H1 (cell line): ENCODE results near the gene LYPD6B. TPM values are rescaled to one million over a fixed set of nuclear protein-coding genes. Genes with fewer than 3 reads are reported as not detected.

Experiments
- CTCF ChIA-PET: fragments of 300-600 bp; sonication (Branson Sonifier 250); formaldehyde crosslinking; loops from one replicate; lab custom pipeline; 2021; ENCODE audit not compliant: partially characterized antibody; lab: Charles Lee
- POLR2A ChIA-PET: fragments of 300-600 bp; sonication (Branson Sonifier 250); formaldehyde crosslinking; loops from one replicate; lab custom pipeline; 2021; ENCODE audit warnings: inconsistent platforms; ENCODE audit not compliant: partially characterized antibody; lab: Charles Lee
- DNase-seq, 2 experiments: peaks; one replicate each; pipeline versions ENCODE4 v3.0.0 to v3.0.0-alpha.2; 2010 to 2022; ENCODE audit warnings: low spot score in 2 of 2, low read depth in 1 of 2, mixed read lengths in 1 of 2
- FAIRE-seq: peaks from 2 replicates; lab custom pipeline; 2011; peaks lifted over from hg19 to GRCh38; lab: Jason Lieb, UNC
- H2AFZ ChIP-seq: 2 replicates; pipeline ENCODE4 v1.8.1; 2012; ENCODE audit warnings: low read length, inconsistent platforms
- H2AK5ac ChIP-seq: 2 replicates; pipeline ENCODE4 v1.6.1; 2013; ENCODE audit warnings: low read depth, low read length
- H2BK120ac ChIP-seq: replicated peaks from 2 replicates; pipeline ENCODE3; 2013; ENCODE audit warnings: low read depth, low read length, inconsistent platforms
- H2BK12ac ChIP-seq: 2 replicates; pipeline ENCODE4 v1.6.1; 2013; ENCODE audit warnings: low read depth, low read length
- H2BK15ac ChIP-seq: 2 replicates; pipeline ENCODE4 v1.6.1; 2013; ENCODE audit warnings: low read length
- H2BK20ac ChIP-seq: 2 replicates; pipeline ENCODE4 v1.6.1; 2013; ENCODE audit warnings: low read length
- H2BK5ac ChIP-seq: 2 replicates; pipeline ENCODE4 v1.6.1; 2013; ENCODE audit warnings: low read depth, low read length
- H3K14ac ChIP-seq: 2 replicates; pipeline ENCODE4 v1.6.1; 2013; ENCODE audit warnings: inconsistent platforms; ENCODE audit not compliant: insufficient read length
- H3K18ac ChIP-seq: 2 replicates; pipeline ENCODE4 v1.6.1; 2013; ENCODE audit warnings: low read length; ENCODE audit errors: extremely low read depth
- H3K23ac ChIP-seq: 2 replicates; pipeline ENCODE4 v1.6.1; 2013; ENCODE audit warnings: inconsistent platforms; ENCODE audit not compliant: insufficient read length
- H3K23me2 ChIP-seq: 2 replicates; pipeline ENCODE4 v1.6.1; 2013; ENCODE audit warnings: low read depth, low read length
- H3K27ac ChIP-seq: 2 replicates; pipeline ENCODE4 v1.6.1; 2011; ENCODE audit warnings: low read depth, low read length, inconsistent platforms
- H3K27me3 ChIP-seq, 4 experiments: replicated peaks in 1 of 4; 1 replicate in 1 of 4; 2 replicates in 3 of 4; pipeline versions ENCODE4 v1.6.1 to v1.8.1; 2011 to 2013; ENCODE audit warnings: low read length in 3 of 4, mild to moderate bottlenecking in 3 of 4, inconsistent platforms in 2 of 4, mixed read lengths in 2 of 4, moderate library complexity in 1 of 4; ENCODE audit not compliant: control insufficient read depth in 3 of 4, insufficient read depth in 3 of 4; ENCODE audit errors: extremely low read depth in 1 of 4
- H3K36me3 ChIP-seq, 4 experiments: 2 replicates each; pipeline versions ENCODE4 v1.6.1 to v1.8.1; 2011 to 2013; ENCODE audit warnings: mild to moderate bottlenecking in 4 of 4, low read length in 3 of 4, moderate library complexity in 2 of 4, control low read depth in 1 of 4, inconsistent platforms in 1 of 4; ENCODE audit not compliant: insufficient read depth in 4 of 4, control insufficient read depth in 2 of 4
- H3K4ac ChIP-seq: replicated peaks from 2 replicates; pipeline ENCODE3; 2013; ENCODE audit warnings: low read length, low read depth, mixed read lengths, inconsistent platforms; ENCODE audit not compliant: insufficient read length
- H3K4me1 ChIP-seq, 4 experiments: replicated peaks in 1 of 4; 1 replicate in 1 of 4; 2 replicates in 3 of 4; pipeline versions ENCODE4 v1.6.1 to v1.8.1; 2011 to 2013; ENCODE audit warnings: low read length in 3 of 4, inconsistent platforms in 2 of 4, mixed read lengths in 1 of 4; ENCODE audit not compliant: insufficient read depth in 4 of 4, control insufficient read depth in 3 of 4
- H3K4me2 ChIP-seq, 2 experiments: 2 replicates each; pipeline versions ENCODE4 v1.6.1 to v1.8.1; 2011 to 2013; ENCODE audit warnings: low read depth in 2 of 2, low read length in 2 of 2, control low read depth in 1 of 2, inconsistent platforms in 1 of 2, mild to moderate bottlenecking in 1 of 2; ENCODE audit not compliant: insufficient read depth in 1 of 2
- H3K4me3 ChIP-seq, 4 experiments: fragments of 200-600, 300-600 bp in 1 of 4; sonication (generic), shearing (Covaris generic), sonication (Bioruptor Twin) in 1 of 4; 2 replicates each; pipeline versions ENCODE4 v1.5.1 to v1.8.1; 2011 to 2016; ENCODE audit warnings: low read length in 4 of 4, low read depth in 3 of 4, control low read depth in 2 of 4, inconsistent platforms in 2 of 4, mild to moderate bottlenecking in 2 of 4, mixed read lengths in 1 of 4, moderate library complexity in 1 of 4; ENCODE audit not compliant: insufficient read depth in 2 of 4; ENCODE audit errors: extremely low read depth in 1 of 4
- H3K56ac ChIP-seq: replicated peaks from 2 replicates; pipeline ENCODE3; 2013; ENCODE audit warnings: low read depth, mild to moderate bottlenecking, mixed read lengths, low read length, inconsistent platforms; ENCODE audit not compliant: insufficient read length
- H3K79me1 ChIP-seq: 2 replicates; pipeline ENCODE4 v1.6.1; 2013; ENCODE audit warnings: low read depth, low read length, control low read depth
- H3K79me2 ChIP-seq, 2 experiments: 2 replicates each; pipeline versions ENCODE4 v1.6.1 to v1.8.1; 2012 to 2013; ENCODE audit warnings: low read length in 2 of 2, mild to moderate bottlenecking in 2 of 2, inconsistent platforms in 1 of 2; ENCODE audit not compliant: insufficient read depth in 2 of 2, control insufficient read depth in 1 of 2
- H3K9ac ChIP-seq, 4 experiments: replicated peaks in 1 of 4; 1 replicate in 1 of 4; 2 replicates in 3 of 4; pipeline versions ENCODE4 v1.6.1 to v1.8.1; 2011 to 2013; ENCODE audit warnings: low read depth in 3 of 4, low read length in 3 of 4, control low read depth in 2 of 4, mild to moderate bottlenecking in 2 of 4, moderate library complexity in 2 of 4, inconsistent platforms in 1 of 4; ENCODE audit errors: extremely low read depth in 1 of 4
- H3K9me3 ChIP-seq, 2 experiments: 2 replicates each; pipeline versions ENCODE4 v1.6.1 to v1.8.1; 2012 to 2013; ENCODE audit warnings: mild to moderate bottlenecking in 2 of 2, moderate library complexity in 2 of 2, control low read depth in 1 of 2, inconsistent platforms in 1 of 2, low read depth in 1 of 2, low read length in 1 of 2, mixed read lengths in 1 of 2; ENCODE audit not compliant: insufficient read depth in 2 of 2
- H4K20me1 ChIP-seq, 2 experiments: replicated peaks in 1 of 2; 2 replicates each; pipeline versions ENCODE3 to v1.8.1; 2011 to 2013; ENCODE audit warnings: inconsistent platforms in 2 of 2, low read length in 2 of 2, mild to moderate bottlenecking in 1 of 2; ENCODE audit not compliant: insufficient read depth in 2 of 2, control insufficient read depth in 1 of 2
- H4K5ac ChIP-seq: 2 replicates; pipeline ENCODE4 v1.6.1; 2013; ENCODE audit warnings: low read length, low read depth, mixed read lengths, inconsistent platforms; ENCODE audit not compliant: insufficient read length
- H4K8ac ChIP-seq: 2 replicates; pipeline ENCODE4 v1.8.0; 2013; ENCODE audit warnings: mild to moderate bottlenecking, moderate library complexity, low read length, inconsistent platforms; ENCODE audit not compliant: insufficient read depth; ENCODE audit errors: extremely low read depth
- H4K91ac ChIP-seq: replicated peaks from 2 replicates; pipeline ENCODE3; 2013; ENCODE audit warnings: low read length, mixed read lengths, inconsistent platforms; ENCODE audit not compliant: insufficient read length
- RNF2 ChIP-seq: fragments of 200-900, 300-1000 bp; sonication (generic); IDR thresholded peaks from 2 replicates; pipeline ENCODE4 v1.7.1; 2016; ENCODE audit warnings: borderline replicate concordance, low read depth, mild to moderate bottlenecking, antibody characterized with exemption, low read length; ENCODE audit not compliant: poor library complexity, severe bottlenecking; ENCODE audit errors: missing control alignments
- TAF1 ChIP-seq: IDR thresholded peaks from 2 replicates; pipeline ENCODE4 v1.6.1; 2011; ENCODE audit warnings: mild to moderate bottlenecking, low read depth, low read length
- WGBS, 2 experiments: shearing (Covaris generic) in 1 of 2; methylation state at CpG; one replicate each; pipeline versions ENCODE4 v1.1.6 to v1.1.7; 2013 to 2015; ENCODE audit warnings: low lambda C conversion rate in 2 of 2, mixed read lengths in 2 of 2, inconsistent platforms in 1 of 2, low coverage in 1 of 2, missing lambda C conversion rate in 1 of 2; ENCODE audit not compliant: insufficient replicate concordance in 2 of 2, insufficient coverage in 1 of 2, insufficient read length in 1 of 2; ENCODE audit errors: extremely low coverage in 1 of 2, missing lambda C conversion rate in 1 of 2; 5-methylcytosine and 5-hydroxymethylcytosine counted together
- polyA plus RNA-seq, 7 experiments: library from polyadenylated mRNA; depleted of rRNA in 3 of 7; stranded (reverse) in 5 of 7; unstranded in 2 of 7; fragments of >200 nt in 5 of 7; fragments of 200-250 nt in 2 of 7; gene quantifications; 1 replicate in 5 of 7; 2 replicates in 1 of 7; 4 replicates in 1 of 7; pipeline versions ENCODE4 v1.2.1 to v1.2.3, GENCODE V29; 2011 to 2013; ENCODE audit warnings: missing spikeins in 2 of 7, mixed read lengths in 2 of 7
- total RNA-seq: library from RNA; stranded (reverse); fragmentation: NEBNext Ultra II Directional; extraction: Animal tissue kit (Norgen Biotek cat#: 25700); gene quantifications from 2 replicates; pipeline ENCODE4 v1.2.1, GENCODE V29; 2021
- TF ChIP-seq, protein P1 (sequence below): IDR thresholded peaks from 2 replicates; pipeline ENCODE4 v1.6.1; 2012; ENCODE audit warnings: inconsistent platforms

Gene LYPD6B
- total and polyA plus RNA-seq, 2 of the 8 experiments (the other 6 are each of a cell fraction or from before 2014, with no cell fraction given): 2.2 to 3.5 TPM

GRCh38 chr2:149044500-149044899 lies 6.0 kb downstream of the LYPD6B start:
- Histone ChIP-seq H2BK5ac (no peak overlapping the region), H3K18ac (no peak overlapping the region), H3K4me1 (no peaks in the 10 kb centered on the region), H2BK15ac (no peak overlapping the region), H3K4me2 (no peak overlapping the region)
- CTCF ChIA-PET: no interaction called here
- no peak for DNase-seq
- TF ChIP-seq TAF1 (no peak), RNF2 (no peak)
- TF ChIP-seq, protein P1, sequence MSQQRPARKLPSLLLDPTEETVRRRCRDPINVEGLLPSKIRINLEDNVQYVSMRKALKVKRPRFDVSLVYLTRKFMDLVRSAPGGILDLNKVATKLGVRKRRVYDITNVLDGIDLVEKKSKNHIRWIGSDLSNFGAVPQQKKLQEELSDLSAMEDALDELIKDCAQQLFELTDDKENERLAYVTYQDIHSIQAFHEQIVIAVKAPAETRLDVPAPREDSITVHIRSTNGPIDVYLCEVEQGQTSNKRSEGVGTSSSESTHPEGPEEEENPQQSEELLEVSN: no peak
- TF ChIP-seq, all 59 proteins: peak for 0
- Histone ChIP-seq H4K8ac (no peak overlapping the region), H3K79me2 (no peaks in the 10 kb centered on the region), H3K27ac (no peak overlapping the region), H2AK5ac (no peak overlapping the region), H3K36me3 (no peaks in the 10 kb centered on the region), H3K14ac (no peak overlapping the region), H3K4me3 (no peak overlapping the region), H3K56ac (no peak overlapping the region), H3K27me3 (peaks cover 0 to 5% (median 3%) of the 10 kb centered on the region in 4 experiments; a peak in 6 of 7 replicates), H3K9me3 (no peaks in the 10 kb centered on the region), H3K9ac (no peak overlapping the region), H2AFZ (no peak overlapping the region), H2BK20ac (no peak overlapping the region), H2BK120ac (no peak overlapping the region), H3K4ac (no peak overlapping the region), H3K23ac (no peak overlapping the region), H3K23me2 (no peaks in the 10 kb centered on the region; the same call in 1 of the 2 replicates), H4K5ac (no peak overlapping the region), H2BK12ac (no peak overlapping the region), H3K79me1 (no peaks in the 10 kb centered on the region), H4K20me1 (peaks cover 1 to 4% of the 10 kb centered on the region in 2 experiments), H4K91ac (no peak overlapping the region)
- FAIRE-seq: no peak
- 94% methylated on average over 1 of the region's 1 CpG; no CpG with 5 or more reads in 1 of the 2 experiments for WGBS, 2 experiments
- POLR2A ChIA-PET: no interaction called here
